GM23248 (cell line): ENCODE data around the gene TPD52L2.

Source experiments
- EZH2 ChIP-seq: fragments of 200-600 bp; sonication (generic); IDR thresholded peaks from 2 replicates; pipeline ENCODE4 v1.6.1; 2018; ENCODE audit warnings: antibody characterized with exemption, mild to moderate bottlenecking; ENCODE audit not compliant: insufficient read depth, poor library complexity, severe bottlenecking
- EZH2phosphoT487 ChIP-seq: fragments of 200-600 bp; sonication (generic); IDR thresholded peaks from 2 replicates; pipeline ENCODE4 v1.6.1; 2018; ENCODE audit warnings: antibody characterized with exemption, moderate library complexity, mild to moderate bottlenecking, low read depth; ENCODE audit not compliant: insufficient read depth

DNA sequence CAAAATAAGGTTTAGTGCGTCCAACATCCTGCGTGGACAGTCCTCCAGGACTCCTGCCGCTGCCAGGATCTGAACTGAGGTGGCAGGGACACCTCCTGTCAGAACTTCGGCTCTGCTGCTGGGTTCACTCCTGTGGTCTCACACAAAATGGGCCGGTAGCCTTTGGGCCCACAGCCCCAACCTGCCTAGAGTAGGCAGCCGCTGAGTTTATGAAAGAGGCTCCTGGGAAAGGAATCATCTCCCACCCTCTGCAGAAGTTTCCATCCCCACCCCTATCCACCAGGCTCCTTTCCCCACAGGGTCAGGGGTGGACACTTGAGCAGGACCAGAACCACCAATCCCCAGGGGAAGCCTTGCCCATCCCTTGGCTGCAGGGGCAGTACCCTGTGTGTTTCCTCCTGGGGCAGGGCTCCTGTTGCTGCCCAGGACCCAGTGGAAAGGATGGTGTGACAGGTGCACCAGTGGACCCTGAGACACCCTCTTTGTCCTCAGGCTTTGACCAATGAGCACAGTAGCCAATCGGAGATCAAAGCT, 5.8 kb upstream of the TPD52L2 start:
- TF ChIP-seq EZH2phosphoT487 (no peak), EZH2 (no peak)
